COLO829 (cell line): ENCODE data around the gene FAM50B.
A peak's percentile ranks its signal among the peaks of the same experiment; 100 is the strongest.

Source experiments
- DNase-seq: peaks from one replicate; pipeline ENCODE4 v3.0.0; 2012; ENCODE audit warnings: low spot score

The FAM50B gene

DNA sequence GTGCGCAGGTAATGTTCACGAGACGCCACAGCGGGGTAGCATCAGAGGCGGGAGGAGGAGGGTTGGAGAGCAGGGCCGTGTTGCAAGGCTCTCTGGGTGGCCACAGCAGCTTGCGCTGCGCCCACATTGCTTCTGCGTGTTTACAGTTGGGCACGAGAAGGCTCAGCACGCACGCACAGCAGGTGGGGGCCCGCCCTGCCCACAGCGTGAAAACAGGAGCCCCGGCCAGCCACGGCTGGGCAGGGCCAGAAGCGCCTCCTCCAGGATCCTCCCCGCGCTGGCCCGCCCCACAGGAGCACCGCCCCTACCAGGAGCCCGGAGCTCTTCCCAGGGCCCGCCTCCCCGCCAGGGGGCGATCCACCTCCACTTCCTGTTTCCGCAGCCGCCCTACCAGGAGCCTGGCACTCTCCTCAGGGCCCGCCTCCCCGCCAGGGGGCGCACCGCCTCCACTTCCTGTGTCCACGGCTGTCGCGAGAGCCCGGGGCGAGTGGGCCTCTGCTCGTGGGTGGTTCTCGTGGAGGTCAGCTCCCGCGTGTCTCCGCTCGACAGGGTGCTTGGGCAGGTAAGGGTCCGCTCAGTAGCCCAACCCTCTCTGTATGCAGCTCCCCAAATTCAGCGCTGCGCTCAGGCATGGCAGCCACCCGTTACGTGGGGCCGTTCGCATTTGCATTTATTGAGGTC is at the start of gene FAM50B:
FAM50B (plus strand) TSS at position 449 of the 681 bp plus-strand sequence. CDS start 439 bp downstream, outside the sequence.
- DNase-seq, result peak; percentile 87

DNA sequence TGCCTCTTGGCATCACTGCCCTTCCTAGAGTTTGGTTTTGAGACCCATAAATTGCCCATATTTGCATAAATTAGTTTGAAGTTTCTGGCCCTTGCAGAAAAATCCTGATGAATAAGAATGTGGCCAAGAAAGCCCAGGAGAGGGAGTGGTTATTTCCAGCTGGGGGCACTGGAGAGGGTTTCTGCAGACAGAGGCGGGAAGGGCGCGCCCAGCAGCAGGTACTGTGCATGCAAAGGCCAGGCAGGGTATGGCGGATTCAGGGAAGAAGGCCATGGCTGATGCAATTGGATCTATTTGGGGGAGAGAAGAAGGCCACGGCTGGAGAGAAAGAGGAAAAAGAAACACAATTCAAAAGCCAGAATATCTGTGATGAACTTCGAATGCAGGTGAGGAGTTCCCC is 49.5 kb upstream of the FAM50B start:
- no peak for DNase-seq

GRCh38 chr6:3800850-3801591 is 48.2 kb upstream of the FAM50B start:
- DNase-seq, result no peak

DNA sequence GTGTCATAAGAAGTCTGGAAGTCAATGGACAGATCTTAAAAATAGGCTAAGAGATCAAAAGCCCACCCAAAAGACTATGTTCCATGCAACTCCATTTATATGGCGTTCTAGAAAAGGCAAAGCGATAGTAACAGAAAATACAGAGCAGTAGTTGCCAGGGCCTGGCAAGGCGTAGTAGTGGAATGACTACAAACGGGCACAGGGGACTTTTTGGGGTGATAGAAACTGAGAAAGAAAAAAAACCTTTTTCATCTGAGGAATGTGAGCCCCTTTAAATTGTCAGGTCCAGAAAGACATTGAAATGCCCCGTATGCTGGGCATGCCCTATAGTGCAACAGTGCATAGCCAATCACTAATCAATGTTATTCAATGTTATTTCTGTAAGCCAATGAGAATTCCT is 47.2 kb upstream of the FAM50B start:
- no peak for DNase-seq

DNA sequence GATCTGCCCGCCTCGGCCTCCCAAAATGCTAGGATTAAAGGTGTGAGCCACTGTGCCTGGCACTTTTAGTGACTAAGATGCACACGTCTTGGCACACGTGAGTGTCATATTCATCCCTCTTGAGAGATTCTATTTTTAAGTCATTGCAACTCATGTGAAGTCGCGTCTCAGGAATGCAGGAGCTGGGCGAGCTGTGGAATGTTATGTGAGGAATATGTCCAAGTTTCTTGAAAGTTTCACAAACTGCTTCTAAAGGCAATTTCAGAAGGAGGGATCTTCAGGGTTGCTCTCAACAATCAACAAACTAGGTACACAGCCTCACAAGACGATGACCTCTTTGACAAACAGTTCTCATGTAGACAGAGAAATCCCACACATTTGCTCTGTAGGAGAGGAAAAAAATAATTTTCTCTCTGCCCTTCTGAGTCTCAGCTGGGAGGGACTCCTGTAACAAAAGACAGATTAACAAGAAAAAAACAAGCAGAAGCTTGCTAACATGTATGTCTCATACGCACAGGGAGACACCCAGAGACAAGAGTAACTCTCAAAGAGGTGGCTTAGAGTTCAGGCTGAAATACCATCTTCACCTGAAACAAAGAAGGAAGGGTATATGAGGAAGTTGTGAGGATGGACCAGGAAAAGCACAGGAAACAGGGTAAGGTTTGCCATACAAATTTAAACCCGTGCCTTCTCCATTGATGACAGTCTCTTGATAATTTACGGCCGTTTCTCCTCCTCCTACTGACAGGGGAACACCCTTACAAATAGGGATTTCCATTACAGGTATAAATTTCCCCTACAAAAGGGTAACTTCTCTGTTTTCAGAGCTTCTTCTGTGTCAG is 45.3 kb upstream of the FAM50B start:
- DNase-seq, result peak; percentile 50

DNA sequence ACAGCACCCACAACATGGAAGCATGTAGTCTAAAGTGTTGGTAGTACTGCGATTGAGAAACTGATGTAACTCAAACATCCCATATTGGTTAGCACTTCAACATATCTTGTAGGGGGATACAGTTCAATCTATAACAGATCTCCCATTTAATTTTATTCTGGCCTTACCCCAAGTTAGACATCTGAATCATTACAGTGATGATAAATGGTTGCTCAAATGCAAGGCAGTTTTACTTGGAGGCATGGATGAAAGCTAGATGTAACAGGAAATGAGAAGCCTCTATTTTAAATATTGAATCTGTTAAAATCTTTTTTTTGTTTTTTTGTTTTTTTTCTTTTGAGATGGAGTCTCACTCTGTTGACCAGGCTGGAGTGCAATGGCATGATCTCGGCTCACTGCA is 44.2 kb upstream of the FAM50B start:
- no peak for DNase-seq

DNA sequence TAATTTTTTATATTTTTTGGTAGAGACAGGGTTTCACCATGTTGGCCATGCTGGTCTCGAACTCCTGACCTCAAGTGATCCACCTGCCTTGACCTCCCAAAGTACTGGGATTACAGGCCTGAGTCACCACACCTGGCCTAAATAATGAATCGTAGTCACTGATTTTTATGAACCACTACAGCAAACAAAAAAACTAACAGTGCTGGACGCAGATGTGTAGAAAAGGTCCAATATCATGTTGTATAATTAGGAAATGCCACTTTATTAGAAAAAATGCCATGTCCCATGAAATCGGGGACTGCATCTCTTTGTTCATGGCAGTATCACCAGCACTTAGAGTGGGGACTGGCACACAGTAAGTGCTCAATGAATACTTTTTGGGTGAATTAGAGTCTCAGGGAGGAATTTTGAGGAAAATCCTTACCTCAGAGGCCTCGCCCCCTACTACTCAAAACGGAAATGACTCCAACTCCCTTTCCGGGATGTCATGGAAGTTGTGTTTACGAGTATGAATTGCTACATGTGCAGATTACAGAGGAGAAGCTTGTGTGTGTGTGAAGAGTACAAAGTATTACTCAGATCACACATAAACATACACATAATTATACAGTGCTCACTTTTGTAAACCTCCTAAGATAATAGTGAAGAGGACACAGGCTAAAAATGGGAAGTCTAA is 43.6 kb upstream of the FAM50B start:
- no peak for DNase-seq

DNA sequence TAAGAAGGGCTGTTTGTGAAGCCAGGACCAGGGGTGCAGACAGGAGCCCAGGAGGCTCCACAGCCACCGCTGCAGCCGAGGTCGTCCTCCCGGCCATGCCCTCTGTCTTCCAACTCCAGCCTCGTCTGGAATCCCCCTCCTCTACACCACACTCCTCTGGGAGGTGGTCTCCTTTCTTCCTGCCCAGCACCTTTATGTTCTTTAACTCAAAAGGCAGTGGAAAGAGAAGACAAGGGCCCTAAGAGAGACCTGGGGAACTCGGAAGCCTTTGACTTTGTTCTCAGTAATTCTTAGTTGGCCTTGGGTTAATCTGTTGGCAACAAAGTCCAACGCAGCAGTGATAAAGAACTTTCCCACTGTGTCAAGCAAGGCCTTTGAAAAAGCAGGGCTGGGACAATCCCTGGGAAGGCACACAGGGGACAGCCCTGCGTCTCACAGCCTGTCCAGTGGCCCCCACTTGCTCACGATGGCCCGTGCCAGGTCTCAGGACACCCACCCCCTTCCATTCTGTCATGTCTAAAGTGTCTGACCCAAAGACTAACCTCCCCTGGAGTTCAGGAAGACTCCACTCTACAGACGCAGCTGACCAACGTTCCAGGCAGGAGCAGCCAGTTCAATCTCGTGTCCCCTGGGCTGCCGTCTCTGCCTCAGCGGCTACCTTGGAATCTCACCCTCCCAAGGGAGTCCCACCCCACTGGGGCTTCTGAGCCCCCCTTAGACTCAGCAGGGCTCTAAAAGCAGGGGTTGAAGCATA is 42.8 kb upstream of the FAM50B start:
- DNase-seq, result no peak

DNA sequence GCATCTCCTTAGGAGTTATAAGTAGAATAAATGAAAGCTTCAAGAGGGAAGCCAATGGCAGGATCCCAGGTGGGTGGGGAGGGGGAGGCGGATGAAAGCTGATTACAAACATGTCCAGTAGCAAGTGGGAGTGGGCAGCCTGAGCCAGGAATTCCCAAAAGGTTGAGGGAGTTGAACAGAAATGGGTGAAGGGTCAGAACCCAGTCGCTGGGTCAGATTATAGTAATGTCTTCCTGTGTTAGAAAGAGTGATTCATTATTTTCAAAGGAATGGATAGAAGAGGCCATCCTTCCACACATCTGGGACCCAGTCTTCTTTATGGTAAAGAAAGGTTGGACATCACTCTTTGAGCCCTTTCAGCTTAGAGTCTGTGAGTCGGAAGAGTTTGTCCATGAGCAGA is 41.0 kb upstream of the FAM50B start:
- DNase-seq, result no peak

- peak; percentile 85 for DNase-seq
These were observed 40.2 kb upstream of the FAM50B start for GRCh38 chr6:3808759-3809514.

DNA sequence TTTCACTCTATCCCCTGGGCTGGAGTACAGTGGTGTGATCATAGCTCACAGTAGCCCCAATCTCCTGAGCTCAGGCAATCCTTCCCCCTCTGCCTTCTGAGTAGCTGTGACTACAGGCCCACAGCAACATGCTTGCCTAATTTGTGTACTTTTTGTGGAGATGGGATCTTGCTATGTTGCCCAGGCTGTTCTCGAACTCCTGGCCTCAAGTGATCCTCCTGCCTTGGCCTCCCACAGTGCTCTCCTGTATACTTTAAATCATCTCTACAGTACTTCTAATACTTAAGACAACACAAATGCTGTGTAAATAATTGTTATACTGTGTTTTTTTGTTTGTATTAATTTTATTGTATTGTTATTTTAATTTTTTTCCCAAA is 39.7 kb upstream of the FAM50B start:
- DNase-seq, result no peak

GRCh38 chr6:3809982-3810381 is 39.2 kb upstream of the FAM50B start:
- DNase-seq, result no peak

DNA sequence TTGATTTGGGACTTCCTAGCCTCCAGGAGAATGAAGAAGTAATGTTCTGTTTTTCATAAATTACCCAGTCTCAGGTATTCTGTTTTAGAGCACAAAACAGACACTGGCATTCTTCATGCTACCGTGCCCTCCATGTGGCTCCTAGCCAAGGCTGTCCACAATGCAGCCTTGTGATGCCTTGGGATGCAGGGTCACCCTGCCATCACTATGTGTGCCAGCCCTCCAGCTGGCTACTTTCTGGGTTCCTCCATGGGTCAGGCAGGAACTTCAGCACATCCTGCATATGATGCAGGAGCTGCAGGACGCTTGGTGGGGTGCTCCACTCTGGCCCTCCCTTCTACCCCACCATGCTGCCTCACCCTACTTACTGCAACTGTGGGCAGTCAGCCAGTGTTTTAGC is 38.0 kb upstream of the FAM50B start:
- peak; percentile 72 for DNase-seq

- no peak for DNase-seq
These were observed 36.6 kb upstream of the FAM50B start for GRCh38 chr6:3812596-3812995.

GRCh38 chr6:3813150-3813780 is 35.9 kb upstream of the FAM50B start:
- no peak for DNase-seq

- no peak for DNase-seq
These were observed 35.3 kb upstream of the FAM50B start for GRCh38 chr6:3813918-3814317.

DNA sequence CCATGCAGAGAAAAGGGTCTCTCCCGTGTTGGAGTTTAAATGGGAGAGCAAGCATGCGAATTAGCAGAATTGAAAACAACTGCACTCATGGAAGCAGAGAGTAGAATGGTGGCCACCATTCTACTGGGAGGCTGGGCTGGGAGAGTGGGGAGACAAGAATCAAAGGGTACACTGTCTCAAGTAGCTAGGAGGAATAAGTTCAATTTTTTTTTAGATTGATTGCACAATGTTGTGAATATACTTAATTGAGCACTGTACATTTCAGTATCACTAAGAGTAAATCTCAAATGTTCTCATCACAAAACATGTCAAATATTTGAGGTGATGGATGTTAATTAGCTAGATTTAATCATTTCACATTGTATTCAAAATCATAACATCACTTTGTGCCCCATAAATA is 34.6 kb upstream of the FAM50B start:
- DNase-seq, result no peak

- DNase-seq, result no peak
These were observed 32.9 kb upstream of the FAM50B start for GRCh38 chr6:3816251-3816650.

DNA sequence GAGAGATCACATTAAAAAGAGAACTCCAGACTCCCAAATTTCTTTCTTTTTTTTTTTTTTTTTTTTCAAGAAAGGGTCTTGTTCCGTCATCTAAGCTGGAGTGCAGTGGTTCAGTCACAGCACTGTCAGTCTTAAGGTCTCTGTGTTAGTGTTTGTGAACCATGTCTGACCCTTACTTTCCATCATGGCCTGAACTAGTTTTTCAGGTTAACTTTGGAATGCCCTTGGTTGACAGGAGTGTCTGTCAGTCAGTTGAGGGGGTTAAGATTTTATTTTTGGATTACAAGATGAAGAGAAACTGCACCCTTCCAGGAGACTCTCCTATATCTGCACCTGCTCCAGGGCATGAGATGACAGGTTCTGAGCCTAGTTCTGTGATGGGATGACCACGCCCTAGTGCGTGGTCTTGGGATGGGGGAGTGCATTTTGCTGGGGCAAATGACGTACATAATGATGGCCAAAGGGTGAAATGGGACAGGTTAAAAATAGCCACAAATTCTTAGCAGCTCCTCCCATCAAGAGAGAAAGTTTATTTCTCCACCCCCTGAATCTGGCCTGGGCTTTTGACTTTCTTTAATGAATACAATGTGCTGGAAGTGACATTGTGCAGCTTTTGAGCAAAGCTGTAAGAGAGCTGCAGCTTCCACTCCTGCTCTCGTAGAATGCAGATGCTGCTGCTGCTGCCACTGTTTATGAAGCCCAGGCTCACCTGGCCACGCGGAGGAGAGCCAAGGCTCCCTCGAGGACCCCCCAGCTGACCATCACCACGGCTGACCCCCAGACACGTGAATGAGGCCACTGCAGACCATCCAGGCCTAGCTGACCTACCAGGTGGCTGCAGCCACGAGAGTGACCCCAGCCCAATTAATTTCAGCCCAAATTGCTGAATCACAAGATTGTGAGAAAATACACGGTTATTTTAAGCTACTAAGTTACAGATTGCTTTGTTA is 29.7 kb upstream of the FAM50B start:
- no peak for DNase-seq
